Measurements from ENCODE around the gene NUBPL.

GRCh38 chr14:31895646-31896045 lies 334.4 kb downstream of the NUBPL start:
- TF ChIP-seq CTCF (IDR thresholded peaks at IDR 0.05) (no peak), ZFX (IDR thresholded peaks at IDR 0.05; ENCODE audit: borderline replicate concordance) (no peak)

Data from 22Rv1 (cell line).